HEK293T (cell line): Measurements from ENCODE around the gene SFTPA1.
"Not testable (repeated sequence)": the region's sequence is repeated elsewhere in the genome, so short reads cannot be mapped to it uniquely, and the experiment has no call there.

ENCODE experiments used
- CTCF ChIA-PET: fragments of 350-600 bp; formaldehyde crosslinking; extraction: SDS; loops from one replicate; lab custom pipeline; 2021; ENCODE audit warnings: antibody characterized with exemption, inconsistent platforms; lab: Yijun Ruan, JAX
- POLR2A ChIA-PET: fragments of 350-600 bp; formaldehyde crosslinking; extraction: SDS; loops from one replicate; lab custom pipeline; 2020; ENCODE audit warnings: antibody characterized with exemption, inconsistent platforms; lab: Yijun Ruan, JAX
- DNase-seq: peaks from one replicate; pipeline ENCODE4 v3.0.0; 2012; ENCODE audit warnings: mixed read lengths; ENCODE audit errors: extremely low spot score
- ARNT ChIP-seq: fragments of 450-650 bp; IDR thresholded peaks from 2 replicates; pipeline ENCODE4 v1.6.1; 2017; ENCODE audit warnings: mild to moderate bottlenecking
- BHLHE40 ChIP-seq: fragments of 450-650 bp; IDR thresholded peaks from 2 replicates; pipeline ENCODE4 v1.6.1; 2016; ENCODE audit warnings: mild to moderate bottlenecking, moderate library complexity, borderline replicate concordance
- CTBP1 ChIP-seq: fragments of 450-650 bp; IDR thresholded peaks from 2 replicates; pipeline ENCODE4 v1.6.1; 2016; ENCODE audit warnings: borderline replicate concordance
- ELF4 ChIP-seq: fragments of 450-650 bp; IDR thresholded peaks from 2 replicates; pipeline ENCODE4 v1.6.1; 2017; ENCODE audit warnings: antibody characterized with exemption
- FOXA1 ChIP-seq: fragments of 450-650 bp; IDR thresholded peaks from 2 replicates; pipeline ENCODE4 v1.6.1; 2016; ENCODE audit warnings: mild to moderate bottlenecking
- FOXK2 ChIP-seq: fragments of 450-650 bp; IDR thresholded peaks from 2 replicates; pipeline ENCODE4 v1.6.1; 2016; ENCODE audit warnings: mild to moderate bottlenecking
- FOXM1 ChIP-seq: fragments of 450-650 bp; IDR thresholded peaks from 2 replicates; pipeline ENCODE4 v1.6.1; 2017; ENCODE audit warnings: mild to moderate bottlenecking, borderline replicate concordance
- HDGF ChIP-seq: fragments of 450-650 bp; IDR thresholded peaks from 2 replicates; pipeline ENCODE4 v1.6.1; 2017; ENCODE audit warnings: antibody characterized with exemption, borderline replicate concordance
- L3MBTL2 ChIP-seq: fragments of 450-650 bp; conservative IDR thresholded peaks from 2 replicates; pipeline ENCODE4 v1.6.1; 2016; ENCODE audit warnings: mild to moderate bottlenecking
- LEF1 ChIP-seq: fragments of 450-650 bp; IDR thresholded peaks from 2 replicates; pipeline ENCODE4 v1.6.1; 2017; ENCODE audit warnings: mild to moderate bottlenecking, borderline replicate concordance
- NFRKB ChIP-seq: fragments of 450-650 bp; IDR thresholded peaks from 2 replicates; pipeline ENCODE4 v1.6.1; 2016; ENCODE audit warnings: mild to moderate bottlenecking, moderate library complexity
- SP1 ChIP-seq: fragments of 450-650 bp; IDR thresholded peaks from 2 replicates; pipeline ENCODE4 v1.6.1; 2017
- SUZ12 ChIP-seq: fragments of 450-650 bp; IDR thresholded peaks from 2 replicates; pipeline ENCODE4 v1.6.1; 2016; ENCODE audit warnings: mild to moderate bottlenecking
- TARDBP ChIP-seq: fragments of 450-650 bp; IDR thresholded peaks from 2 replicates; pipeline ENCODE4 v1.6.1; 2016
- ZNF384 ChIP-seq: fragments of 450-650 bp; IDR thresholded peaks from 2 replicates; pipeline ENCODE4 v1.6.1; 2016
- TF ChIP-seq, protein P1 (sequence below): fragments of 450-650 bp; IDR thresholded peaks from 2 replicates; pipeline ENCODE4 v1.6.1; 2016

SFTPA1 gene

DNA sequence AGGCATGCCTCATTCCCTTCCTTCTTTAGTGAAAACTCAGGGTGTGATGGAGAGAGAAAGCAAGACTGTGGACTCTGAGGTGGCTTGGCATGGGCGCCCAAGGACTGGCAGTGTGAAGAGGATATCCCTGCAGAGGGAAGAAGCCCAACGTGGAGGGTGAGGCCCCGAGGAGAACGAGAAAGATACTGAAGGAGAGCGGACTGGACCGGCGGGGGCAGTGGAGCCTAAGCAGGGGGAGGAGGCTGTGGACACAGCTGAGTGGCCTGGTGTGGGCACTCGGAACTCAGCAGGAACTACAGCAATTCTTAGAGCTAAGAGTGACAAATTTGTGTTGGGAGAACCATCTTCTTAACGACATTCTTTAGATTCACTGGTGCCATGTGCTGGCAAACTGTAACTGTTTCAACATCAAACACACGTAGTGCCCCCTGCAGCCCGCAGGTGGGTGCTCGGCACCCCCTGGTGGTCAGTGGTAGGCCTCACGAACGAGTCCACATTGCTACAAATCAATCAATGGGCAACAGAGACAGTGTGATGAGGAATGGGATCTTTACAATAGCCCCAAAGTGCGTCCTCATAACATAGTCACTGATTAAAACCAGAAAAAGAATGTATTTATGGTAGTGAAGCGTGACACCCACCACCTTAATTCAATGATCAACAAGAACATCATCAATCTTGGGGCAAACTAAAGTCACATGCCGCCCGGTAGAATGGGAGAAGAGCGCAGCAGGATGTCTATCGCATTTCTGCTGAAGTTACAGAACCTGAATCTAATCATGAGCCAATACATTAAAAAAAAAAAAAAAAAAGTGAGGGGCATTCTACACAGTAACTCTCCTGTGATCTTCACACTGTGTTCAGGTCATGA lies 2.0 kb upstream of the SFTPA1 start:
- CTCF ChIA-PET: interaction anchor here (1.0 kb wide), 1 partner anchor 15 kb away, joined by 4 read pairs; no protein-coding TSS in a partner anchor
- TF ChIP-seq FOXK2: no peak
- no peak for TF ChIP-seq TARDBP
- TF ChIP-seq, protein P1, sequence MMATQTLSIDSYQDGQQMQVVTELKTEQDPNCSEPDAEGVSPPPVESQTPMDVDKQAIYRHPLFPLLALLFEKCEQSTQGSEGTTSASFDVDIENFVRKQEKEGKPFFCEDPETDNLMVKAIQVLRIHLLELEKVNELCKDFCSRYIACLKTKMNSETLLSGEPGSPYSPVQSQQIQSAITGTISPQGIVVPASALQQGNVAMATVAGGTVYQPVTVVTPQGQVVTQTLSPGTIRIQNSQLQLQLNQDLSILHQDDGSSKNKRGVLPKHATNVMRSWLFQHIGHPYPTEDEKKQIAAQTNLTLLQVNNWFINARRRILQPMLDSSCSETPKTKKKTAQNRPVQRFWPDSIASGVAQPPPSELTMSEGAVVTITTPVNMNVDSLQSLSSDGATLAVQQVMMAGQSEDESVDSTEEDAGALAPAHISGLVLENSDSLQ: peak; percentile 54; the same call in 1 of the 2 replicates
- TF ChIP-seq HDGF: no peak
- TF ChIP-seq NFRKB: no peak
- TF ChIP-seq ARNT: 0 out of 2 replicates have a peak, but pooled peaks have one; percentile 22
- no peak for TF ChIP-seq BHLHE40
- TF ChIP-seq FOXA1: no peak
- POLR2A ChIA-PET: no interaction called here
- DNase-seq: peak; percentile 61

DNA sequence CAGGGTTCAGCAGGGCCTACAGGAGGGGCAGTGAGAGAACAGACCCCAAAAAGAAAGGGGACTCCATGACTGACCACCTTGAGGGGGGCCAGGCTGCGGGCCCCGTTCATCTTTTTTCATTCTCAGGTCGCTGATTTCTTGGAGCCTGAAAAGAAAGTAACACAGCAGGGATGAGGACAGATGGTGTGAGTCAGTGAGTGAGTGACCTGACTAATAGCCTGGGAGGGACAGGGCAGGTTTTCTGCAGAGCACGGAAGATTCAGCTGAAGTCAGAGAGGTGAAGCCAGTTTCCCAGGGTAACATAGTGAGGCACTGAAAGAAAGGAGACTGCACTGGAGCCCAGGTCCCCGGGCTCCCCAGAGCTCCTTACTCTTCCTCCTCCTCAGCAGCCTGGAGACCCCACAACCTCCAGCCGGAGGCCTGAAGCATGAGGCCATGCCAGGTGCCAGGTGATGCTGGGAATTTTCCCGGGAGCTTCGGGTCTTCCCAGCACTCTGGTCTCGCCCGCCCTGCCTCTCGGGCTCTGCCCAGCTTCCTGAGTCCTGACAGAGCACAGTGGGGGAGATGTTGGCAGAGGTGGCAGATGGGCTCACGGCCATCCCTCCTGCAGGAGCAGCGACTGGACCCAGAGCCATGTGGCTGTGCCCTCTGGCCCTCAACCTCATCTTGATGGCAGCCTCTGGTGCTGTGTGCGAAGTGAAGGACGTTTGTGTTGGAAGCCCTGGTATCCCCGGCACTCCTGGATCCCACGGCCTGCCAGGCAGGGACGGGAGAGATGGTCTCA lies 646 bp downstream of the SFTPA1 start:
- DNase-seq, CTCF ChIA-PET, POLR2A ChIA-PET: not testable (repeated sequence)

DNA sequence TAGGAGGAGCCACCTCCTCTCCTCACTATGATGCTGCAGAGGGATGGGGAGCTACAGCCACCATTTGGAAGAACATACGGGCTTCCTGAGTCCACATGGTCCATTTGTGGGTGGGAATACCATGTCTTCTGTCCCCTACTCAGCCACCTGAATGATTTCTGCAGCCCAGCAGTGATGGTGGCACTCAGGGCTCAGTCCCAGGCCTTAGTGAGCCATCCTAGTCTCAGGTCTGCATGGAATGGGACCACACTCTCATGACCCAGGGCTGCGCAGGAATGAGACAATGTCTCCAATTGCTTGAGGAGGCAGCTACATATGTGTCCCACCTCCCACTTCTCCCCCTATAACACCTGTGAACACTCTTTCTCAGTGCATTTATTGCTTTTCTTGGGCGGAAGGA lies 4.8 kb downstream of the SFTPA1 start:
- ChIA-PET CTCF (no interaction called here), POLR2A (no interaction called here)
- no peak for TF ChIP-seq ZNF384
- no peak for TF ChIP-seq ELF4
- no peak for TF ChIP-seq TARDBP
- no peak for TF ChIP-seq L3MBTL2
- no peak for DNase-seq

DNA sequence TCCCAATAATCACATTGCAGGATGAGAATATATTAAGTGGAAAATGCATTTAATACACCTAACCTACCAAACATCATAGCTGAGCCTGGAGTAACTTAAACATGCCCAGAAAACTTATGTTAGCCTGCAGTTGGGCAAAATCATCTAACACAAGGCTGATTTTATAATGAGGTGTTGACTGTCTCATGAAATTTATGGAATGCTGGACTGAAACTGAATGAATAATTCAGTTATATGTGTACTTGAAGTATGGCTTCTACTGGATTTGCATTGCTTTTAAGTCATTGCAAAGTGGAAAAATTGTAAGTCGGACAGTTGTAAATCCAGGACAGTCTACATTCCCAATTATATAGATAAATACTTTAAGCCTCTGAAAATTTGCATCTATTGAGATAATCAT lies 5.4 kb downstream of the SFTPA1 start:
- CTCF ChIA-PET: no interaction called here

DNA sequence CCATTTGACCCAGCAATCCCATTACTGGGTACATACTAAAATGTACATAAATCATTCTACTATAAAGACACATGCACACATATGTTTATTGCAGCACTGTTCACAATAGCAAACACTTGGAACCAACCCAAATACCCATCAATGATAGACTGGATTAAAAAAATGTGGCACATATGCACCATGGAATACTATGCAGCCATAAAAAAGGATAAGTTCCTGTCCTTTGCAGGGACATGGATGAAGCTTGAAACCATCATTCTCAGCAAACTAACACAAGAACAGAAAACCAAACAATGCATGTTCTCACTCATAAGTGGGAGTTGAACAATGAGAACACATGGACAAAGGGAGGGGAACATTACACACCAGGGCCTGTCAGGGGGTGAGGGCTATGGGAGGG lies 12.9 kb downstream of the SFTPA1 start:
- CTCF ChIA-PET, POLR2A ChIA-PET, DNase-seq: not testable (repeated sequence)

More for the DNA sequence above, 5.4 kb downstream of the SFTPA1 start:
- DNase-seq: no peak
- no peak for TF ChIP-seq ARNT
- TF ChIP-seq CTBP1: no peak
- no peak for TF ChIP-seq SP1
- TF ChIP-seq, protein P1: no peak
- no peak for TF ChIP-seq L3MBTL2
- no peak for TF ChIP-seq FOXA1
- no peak for TF ChIP-seq ELF4
- TF ChIP-seq FOXK2: no peak
- POLR2A ChIA-PET: no interaction called here

DNA sequence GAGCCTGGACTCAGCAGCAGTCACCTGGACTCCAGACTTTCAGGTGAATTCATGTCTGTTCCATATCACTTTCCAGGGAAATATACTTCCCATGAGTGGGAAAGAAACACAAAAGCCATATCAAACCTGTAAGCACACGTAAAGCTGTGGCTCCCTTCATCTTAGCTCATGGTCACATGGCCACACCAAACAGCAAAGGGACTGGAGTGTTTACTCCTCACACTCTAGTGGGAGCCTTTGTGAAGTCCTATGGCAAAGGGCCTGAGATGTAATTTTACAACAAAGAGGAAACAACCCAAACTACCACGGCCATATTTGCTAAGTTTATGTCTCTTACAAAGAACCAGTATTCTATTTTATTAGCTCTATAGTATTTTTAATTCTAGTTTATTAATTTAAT lies 16.3 kb downstream of the SFTPA1 start:
- ChIA-PET POLR2A (no interaction called here), CTCF (no interaction called here)
- no peak for TF ChIP-seq FOXM1
- no peak for TF ChIP-seq LEF1
- no peak for TF ChIP-seq FOXK2
- TF ChIP-seq TARDBP: no peak
- no peak for TF ChIP-seq BHLHE40
- no peak for TF ChIP-seq FOXA1
- TF ChIP-seq SUZ12: no peak
- TF ChIP-seq ZNF384: no peak
- no peak for DNase-seq

DNA sequence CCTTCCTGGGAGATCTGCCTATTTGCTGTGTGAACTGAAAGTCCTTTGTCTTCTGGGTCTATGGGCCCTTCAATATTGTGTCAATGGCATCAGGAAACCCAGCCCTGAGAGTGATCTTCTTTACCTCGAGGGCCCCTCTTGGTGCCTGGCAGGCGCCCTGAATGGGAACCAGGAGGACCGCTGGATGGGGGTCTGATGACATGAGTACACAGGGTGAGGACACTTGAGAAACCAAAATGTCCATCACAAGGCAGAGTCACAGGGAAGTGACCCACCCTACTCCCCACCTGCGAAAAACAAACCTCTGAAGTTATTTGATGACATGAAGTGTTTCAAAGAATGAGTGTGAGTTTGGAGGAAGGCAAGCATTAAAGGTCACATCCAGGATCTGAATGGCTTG lies 17.3 kb downstream of the SFTPA1 start:
- ChIA-PET CTCF (no interaction called here), POLR2A (no interaction called here)
- no peak for DNase-seq
- TF ChIP-seq FOXM1 (no peak), ARNT (no peak), ELF4 (no peak), ZNF384 (no peak), NFRKB (no peak), BHLHE40 (no peak), L3MBTL2 (no peak), HDGF (no peak), CTBP1 (no peak), LEF1 (no peak), SUZ12 (no peak), FOXK2 (no peak), SP1 (no peak), TARDBP (no peak), FOXA1 (no peak)
- TF ChIP-seq, protein P1: no peak
